ENCODE measurements around the gene SOWAHA. TPM values are rescaled to one million over a fixed set of nuclear protein-coding genes. Genes with fewer than 3 reads are reported as not detected.

SOWAHA gene
- total RNA-seq, 1 experiment from 2014 or later = 0.20 TPM

GRCh38 chr5:132800545-132800944 is 12.6 kb upstream of the SOWAHA start:
- Histone ChIP-seq H3K79me1 (ENCODE audit: insufficient read depth, low read depth, low read length, poor library complexity, severe bottlenecking) (no peaks in the 10 kb centered on the region), H3K14ac (ENCODE audit: insufficient read depth, low read length) (no peak overlapping the region), H4K91ac (ENCODE audit: insufficient read length, low read depth, low read length) (no peak overlapping the region), H2BK15ac (ENCODE audit: low read depth, low read length) (no peak overlapping the region), H2BK5ac (ENCODE audit: insufficient read length, low read length) (no peak overlapping the region), H3K23ac (ENCODE audit: insufficient read length, low read depth, low read length) (no peak overlapping the region), H2BK120ac (ENCODE audit: low read depth, low read length, poor library complexity, severe bottlenecking) (no peak overlapping the region), H3K23me2 (ENCODE audit: insufficient read length, low read depth, low read length, poor library complexity, severe bottlenecking) (no peaks in the 10 kb centered on the region), H3K4me1 (ENCODE audit: insufficient read depth, low read length) (no peaks in the 10 kb centered on the region), H3K4ac (ENCODE audit: low read depth, low read length) (no peak overlapping the region), H3K79me2 (ENCODE audit: insufficient read depth, low read length) (no peaks in the 10 kb centered on the region; the same call in 1 of the 2 replicates), H3T11ph (ENCODE audit: low read length) (no peak overlapping the region), H3K4me2 (ENCODE audit: insufficient read depth, insufficient read length, low read length) (no peak overlapping the region), H3K9ac (ENCODE audit: extremely low read depth, insufficient read length, low read length) (no peak overlapping the region), H4K20me1 (ENCODE audit: control insufficient read depth, insufficient read depth, insufficient read length) (no peaks in the 10 kb centered on the region), H2AFZ (ENCODE audit: low read length) (no peak overlapping the region), H3K27me3 (ENCODE audit: insufficient read depth, low read length) (no peaks in the 10 kb centered on the region), H4K5ac (ENCODE audit: insufficient read length, low read depth, low read length) (no peak overlapping the region), H3K27ac (ENCODE audit: insufficient read length, low read depth, low read length) (no peak overlapping the region), H2BK12ac (ENCODE audit: insufficient read length, low read depth, low read length) (no peak overlapping the region), H2BK20ac (ENCODE audit: low read depth, low read length, poor library complexity, severe bottlenecking) (no peak overlapping the region), H3K9me3 (ENCODE audit: control insufficient read depth, low read depth, low read length) (no peaks in the 10 kb centered on the region), H2AK5ac (ENCODE audit: insufficient read length, low read length) (no peak overlapping the region), H3K18ac (ENCODE audit: insufficient read length, low read depth, low read length) (no peak overlapping the region), H3K56ac (ENCODE audit: insufficient read length, low read depth, low read length) (no peak overlapping the region), H4K8ac (replicated peaks; ENCODE audit: insufficient read length, low read depth, low read length) (no peak overlapping the region)
- no peak for DNase-seq
- H3K27me3 Mint-ChIP-seq (ENCODE audit: low read depth) = peaks cover 25% of the 10 kb centered on the region
- H3K4me1 Mint-ChIP-seq = no peaks in the 10 kb centered on the region
- no peak overlapping the region for H3K27ac Mint-ChIP-seq
- H3K36me3 Mint-ChIP-seq (ENCODE audit: insufficient read depth in 1 of 3, low read depth in 3 of 3) = no peaks in the 10 kb centered on the region
- H3K9me3 Mint-ChIP-seq = no peaks in the 10 kb centered on the region
- no peak overlapping the region for H3K4me3 Mint-ChIP-seq
- no CpG with 5 or more reads among the region's 2 CpGs for WGBS (ENCODE audit: extremely low coverage, insufficient read length, low lambda C conversion rate)
- TF ChIP-seq CTCF (conservative IDR thresholded peaks at IDR 0.05) = no peak
